Measurements from ENCODE around the gene HOXA7.

The HOXA7 gene

GRCh38 chr7:27126596-27127327 is 29.7 kb downstream of the HOXA7 start:
- in situ Hi-C loops (cut with MboI; ENCODE audit: low sequenced_read_pairs), result no loop called here

- in situ Hi-C loops (cut with MboI; ENCODE audit: low sequenced_read_pairs), result no loop called here
These were observed 30.5 kb downstream of the HOXA7 start for GRCh38 chr7:27125986-27126394.

- in situ Hi-C loops (cut with MboI; ENCODE audit: low sequenced_read_pairs), result no loop called here
These were observed 31.4 kb downstream of the HOXA7 start for GRCh38 chr7:27124902-27125689.

GRCh38 chr7:27124096-27124901 is 32.2 kb downstream of the HOXA7 start:
- in situ Hi-C loops (cut with MboI; ENCODE audit: low sequenced_read_pairs), result no loop called here

DNA sequence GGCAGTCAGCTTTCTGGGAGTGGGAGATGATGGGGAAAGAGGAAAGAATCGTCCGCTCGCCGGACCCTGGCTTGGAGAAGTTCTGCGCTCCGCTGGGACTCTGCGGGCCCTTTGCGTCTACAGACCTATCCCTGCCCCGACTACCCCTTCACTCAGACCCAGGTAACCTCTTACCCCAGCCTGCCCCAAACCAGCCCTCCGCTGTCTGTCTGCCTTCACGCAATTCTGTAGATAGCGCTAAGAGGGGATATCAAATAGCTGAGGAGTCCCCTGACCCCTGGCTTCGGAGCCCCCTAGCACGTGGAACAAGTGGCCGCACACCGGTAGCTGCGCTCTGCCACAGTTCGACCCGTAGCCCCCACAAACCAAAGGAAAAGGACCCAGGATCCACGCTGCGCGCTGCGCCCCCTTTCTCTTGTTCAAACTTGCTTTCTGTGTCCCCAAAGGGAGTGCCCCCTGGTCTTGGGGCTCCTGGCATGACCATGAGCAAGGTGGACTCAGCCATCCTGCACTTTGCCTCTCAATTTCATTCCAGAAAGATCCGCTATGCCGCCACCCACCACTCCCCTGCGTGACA is 32.9 kb downstream of the HOXA7 start:
- in situ Hi-C loops (cut with MboI; ENCODE audit: low sequenced_read_pairs), result no loop called here

DNA sequence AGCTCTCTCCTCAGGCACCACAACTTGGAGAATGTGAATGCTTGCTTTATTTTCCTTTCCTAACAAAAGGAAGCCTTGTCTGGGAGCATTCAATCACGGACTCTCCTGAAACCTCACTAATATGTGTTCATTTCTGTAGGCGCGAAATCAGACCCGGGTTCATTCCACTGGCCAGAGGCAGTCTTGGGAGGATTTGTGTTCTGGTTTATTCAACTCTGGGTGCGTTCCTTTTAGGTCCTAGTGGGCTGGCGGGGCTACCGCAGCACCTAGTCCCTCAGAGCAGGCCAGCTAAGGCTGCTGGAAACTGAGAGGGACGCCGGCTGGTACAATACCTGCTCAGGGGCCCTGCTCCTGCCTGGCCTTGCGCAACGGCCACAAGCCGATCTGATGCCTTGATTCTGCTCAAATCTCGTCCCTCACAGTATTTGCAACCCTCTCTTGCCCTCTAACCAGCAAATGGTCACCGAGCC is 33.4 kb downstream of the HOXA7 start:
- in situ Hi-C loops (cut with MboI; ENCODE audit: low sequenced_read_pairs), result no loop called here

- in situ Hi-C loops (cut with MboI; ENCODE audit: low sequenced_read_pairs), result no loop called here
These were observed 34.2 kb downstream of the HOXA7 start for GRCh38 chr7:27122077-27122910.

- in situ Hi-C loops (cut with MboI; ENCODE audit: low sequenced_read_pairs), result no loop called here
These were observed 34.8 kb downstream of the HOXA7 start for GRCh38 chr7:27121684-27122076.

- in situ Hi-C loops (cut with MboI; ENCODE audit: low sequenced_read_pairs), result no loop called here
These were observed 37.0 kb downstream of the HOXA7 start for GRCh38 chr7:27119412-27119911.

DNA sequence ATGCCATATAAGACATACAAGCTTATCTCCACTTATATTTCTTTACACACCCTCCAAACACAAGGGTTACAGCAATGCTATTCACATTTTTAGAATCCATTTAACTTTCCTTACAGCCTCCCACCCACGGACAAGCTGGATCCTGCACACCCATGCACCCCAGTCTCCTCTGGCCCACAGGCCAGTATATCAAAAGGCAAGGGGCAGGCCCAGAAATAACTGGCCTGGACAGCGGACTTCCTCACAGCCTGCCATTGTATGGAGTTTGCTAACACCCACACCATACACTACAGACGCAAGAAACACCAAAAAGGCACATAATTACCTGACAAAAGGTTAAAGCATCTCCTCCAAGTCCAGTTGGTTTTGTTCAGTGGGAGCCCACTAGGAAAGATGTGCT is 37.9 kb downstream of the HOXA7 start:
- in situ Hi-C loops (cut with MboI; ENCODE audit: low sequenced_read_pairs), result no loop called here

GRCh38 chr7:27117887-27118491 is 38.5 kb downstream of the HOXA7 start:
- in situ Hi-C loops (cut with MboI; ENCODE audit: low sequenced_read_pairs), result no loop called here

GRCh38 chr7:27116962-27117886 is 39.3 kb downstream of the HOXA7 start:
- in situ Hi-C loops (cut with MboI; ENCODE audit: low sequenced_read_pairs), result no loop called here

- in situ Hi-C loops (cut with MboI; ENCODE audit: low sequenced_read_pairs), result no loop called here
These were observed 40.2 kb downstream of the HOXA7 start for GRCh38 chr7:27116031-27116961.

DNA sequence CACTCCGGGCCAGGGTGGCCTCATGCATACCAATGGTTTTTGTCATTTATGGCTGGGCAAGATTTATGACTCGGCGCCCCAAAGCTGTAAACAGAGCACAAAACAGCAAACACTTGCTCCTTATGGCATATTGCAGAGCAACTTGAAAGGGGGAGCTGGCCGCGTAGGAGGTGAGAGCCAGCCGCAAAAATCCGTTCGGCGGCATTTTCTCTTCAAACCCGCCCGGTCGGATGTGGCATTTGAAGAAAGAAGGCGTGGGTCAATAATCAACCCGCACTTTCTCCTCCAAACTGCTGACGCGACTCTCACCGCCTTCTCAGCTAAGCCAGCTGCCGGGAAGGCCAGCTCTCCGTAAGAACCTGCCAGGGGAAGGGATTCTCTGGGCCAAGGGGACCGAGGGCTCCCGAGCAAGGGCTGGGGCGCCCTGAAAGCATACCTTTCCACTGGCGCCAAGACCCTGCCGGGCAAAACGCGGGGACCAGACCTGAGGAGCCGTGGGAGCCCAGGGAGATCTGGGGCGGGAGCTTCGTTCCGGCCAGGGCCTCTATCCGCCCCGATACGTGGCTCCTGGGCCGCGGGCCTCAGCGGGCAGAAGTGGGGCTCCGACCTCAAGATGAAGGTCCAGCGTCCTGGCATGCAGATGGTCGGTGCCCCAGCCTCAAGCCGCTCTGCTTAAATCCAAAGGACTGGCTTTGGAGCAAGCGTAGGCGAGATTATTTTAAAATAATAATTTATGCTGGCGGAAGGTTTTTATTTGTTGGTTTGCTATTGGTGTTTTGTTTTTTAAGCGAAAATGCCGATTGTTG is 41.1 kb downstream of the HOXA7 start:
- in situ Hi-C loops (cut with MboI; ENCODE audit: low sequenced_read_pairs), result no loop called here

GRCh38 chr7:27114881-27115220 is 41.6 kb downstream of the HOXA7 start:
- in situ Hi-C loops (cut with MboI; ENCODE audit: low sequenced_read_pairs), result no loop called here

GRCh38 chr7:27113991-27114769 is 42.3 kb downstream of the HOXA7 start:
- in situ Hi-C loops (cut with MboI; ENCODE audit: low sequenced_read_pairs), result no loop called here
